Stomach (tissue), 9 donors: ENCODE data around the gene RTN4R. TPM values are rescaled to one million over a fixed set of nuclear protein-coding genes. Genes with fewer than 3 reads are reported as not detected.

Source experiments
- DNase-seq, 2 donors: peaks; one replicate each; pipeline versions ENCODE4 v3.0.0 to v3.0.0-alpha.2; 2013 to 2019
- H3K27ac ChIP-seq, 5 donors: fragments of 200-600 bp in 4 of 5; sonication (generic) in 4 of 5; one replicate each; pipeline ENCODE4 v1.5.1; 2013 to 2019; ENCODE audit warnings: mild to moderate bottlenecking in 1 of 5, moderate library complexity in 1 of 5
- H3K27me3 ChIP-seq, 3 donors: fragments of 200-600 bp; sonication (generic); one replicate each; pipeline ENCODE4 v1.5.1; 2017 to 2019; ENCODE audit warnings: mixed run types in 1 of 3
- H3K36me3 ChIP-seq, 4 donors: fragments of 200-600 bp; sonication (generic); 1 replicate in 3 of 4; 2 replicates in 1 of 4; pipeline ENCODE4 v1.5.1; 2016 to 2019
- H3K4me1 ChIP-seq, 4 donors: fragments of 200-600 bp; sonication (generic); one replicate each; pipeline ENCODE4 v1.5.1; 2016 to 2019
- H3K4me3 ChIP-seq, 4 donors: fragments of 200-600 bp; sonication (generic) in 3 of 4; one replicate each; pipeline ENCODE4 v1.5.1; 2016 to 2019; ENCODE audit warnings: mild to moderate bottlenecking in 1 of 4
- H3K9me3 ChIP-seq, 4 donors: fragments of 200-600 bp; sonication (generic); one replicate each; pipeline ENCODE4 v1.5.1; 2016 to 2019
- CTCF ChIP-seq, 7 experiments: fragments of 450-650 bp in 4 of 7; fragments of 200-600 bp in 3 of 7; sonication (generic) in 3 of 7; IDR thresholded peaks; one replicate each; pipeline ENCODE4 v1.5.1; 2016 to 2019; ENCODE audit warnings: antibody characterized with exemption in 7 of 7, control low read depth in 2 of 7, mild to moderate bottlenecking in 1 of 7
- EP300 ChIP-seq: sonication (generic); formaldehyde crosslinking; IDR thresholded peaks from one replicate; pipeline ENCODE4 v1.6.1; 2017; ENCODE audit warnings: antibody characterized with exemption
- POLR2A ChIP-seq, 4 donors: fragments of 450-650 bp; IDR thresholded peaks; one replicate each; pipeline ENCODE4 v1.6.1; 2016; ENCODE audit warnings: antibody characterized with exemption in 4 of 4, control low read depth in 2 of 4, mild to moderate bottlenecking in 1 of 4, moderate library complexity in 1 of 4
- POLR2AphosphoS5 ChIP-seq, 3 donors: sonication (generic); formaldehyde crosslinking; IDR thresholded peaks; one replicate each; pipeline ENCODE4 v1.6.1; 2016; ENCODE audit warnings: antibody characterized with exemption in 3 of 3
- WGBS, 5 donors: extraction: QIAGEN DNeasy Blood & Tissue Kit in 3 of 5; methylation state at CpG; one replicate each; pipeline versions ENCODE4 v1.1.5 to v1.1.7; 2013 to 2018; 5-methylcytosine and 5-hydroxymethylcytosine counted together
- intact Hi-C: fragments of 100-400 bp; cut with DNase I; formaldehyde crosslinking; loops from one replicate; pipeline ENCODE4 v1.15.1; 2023; ENCODE audit warnings: low total_unique reads
- polyA plus RNA-seq, 3 donors: library from polyadenylated mRNA; stranded (reverse); fragments of 200-250 nt; gene quantifications; one replicate each; pipeline ENCODE4 v1.2.3, GENCODE V29; 2013
- total RNA-seq, 5 donors: library from RNA; depleted of rRNA; stranded (reverse); fragments of >200 nt; gene quantifications; one replicate each; pipeline versions ENCODE4 v1.1.0 to v1.2.3, GENCODE V29; 2014 to 2016
- donor health status: healthy with polysubstance abuse.
- donor health status: Bipolar disorder and iron deficiency.
- donor health status: healthy.

Gene RTN4R
- total and polyA plus RNA-seq, 8 donors: 0.92 to 2.2 (median 1.7) TPM; not detected in 3

- DNase-seq: no peak
- Histone ChIP-seq H3K27ac (no peak overlapping the region), H3K9me3 (no peaks in the 10 kb centered on the region), H3K36me3 (no peaks in the 10 kb centered on the region), H3K27me3 (no peaks in the 10 kb centered on the region), H3K4me3 (no peak overlapping the region), H3K4me1 (peaks cover 42 to 69% (median 63%) of the 10 kb centered on the region in 4 donors)
- WGBS, 5 donors: 65 to 86% (median 80%) methylated on average over 1 to 9 of the region's 9 CpGs
- no peak for TF ChIP-seq POLR2A (IDR thresholded peaks at IDR 0.05)
- TF ChIP-seq EP300: no peak
- intact Hi-C loops: no loop called here
Observed at GRCh38 chr22:20210473-20211059, 57.6 kb downstream of the RTN4R start.

GRCh38 chr22:20209761-20210250 is 58.3 kb downstream of the RTN4R start:
- H3K27ac ChIP-seq: no peak overlapping the region
- no peak for TF ChIP-seq POLR2A (IDR thresholded peaks at IDR 0.05)
- no peak for TF ChIP-seq CTCF (IDR thresholded peaks at IDR 0.05)
- TF ChIP-seq EP300: no peak
- no peak for TF ChIP-seq POLR2AphosphoS5 (IDR thresholded peaks at IDR 0.05)
- no peaks in the 10 kb centered on the region for H3K27me3 ChIP-seq
- no peaks in the 10 kb centered on the region for H3K36me3 ChIP-seq
- DNase-seq: no peak
- intact Hi-C loops: no loop called here
- H3K4me1 ChIP-seq: peaks cover 42 to 77% (median 69%) of the 10 kb centered on the region in 4 donors
- no peaks in the 10 kb centered on the region for H3K9me3 ChIP-seq
- 89 to 96% (median 93%) methylated on average over 7 to 11 of the region's 11 CpGs; no CpG with 5 or more reads in 1 of the 5 donors for WGBS, 5 donors
- no peak overlapping the region for H3K4me3 ChIP-seq

GRCh38 chr22:20208713-20209310 is 59.3 kb downstream of the RTN4R start:
- peaks cover 52 to 87% (median 77%) of the 10 kb centered on the region in 4 donors for H3K4me1 ChIP-seq
- no peaks in the 10 kb centered on the region for H3K27me3 ChIP-seq
- H3K9me3 ChIP-seq: no peaks in the 10 kb centered on the region
- H3K4me3 ChIP-seq: no peak overlapping the region
- DNase-seq: no peak
- WGBS, 5 donors: 66 to 79% (median 68%) methylated on average over 10 to 15 of the region's 15 CpGs
- H3K36me3 ChIP-seq: no peaks in the 10 kb centered on the region
- no peak overlapping the region for H3K27ac ChIP-seq
- TF ChIP-seq CTCF (IDR thresholded peaks at IDR 0.05) (no peak), EP300 (no peak), POLR2A (IDR thresholded peaks at IDR 0.05) (no peak), POLR2AphosphoS5 (IDR thresholded peaks at IDR 0.05) (no peak)
- intact Hi-C loops: no loop called here

GRCh38 chr22:20207277-20208025 is 60.7 kb downstream of the RTN4R start:
- Histone ChIP-seq H3K9me3 (no peaks in the 10 kb centered on the region), H3K27ac (peak overlapping the region; percentile 9 to 91 (median 86)), H3K4me1 (peaks cover 61 to 97% (median 86%) of the 10 kb centered on the region in 4 donors), H3K27me3 (no peaks in the 10 kb centered on the region), H3K4me3 (peak overlapping the region; percentile 54 to 71 (median 62)), H3K36me3 (no peaks in the 10 kb centered on the region)
- TF ChIP-seq POLR2A (IDR thresholded peaks at IDR 0.05) (no peak), EP300 (no peak), POLR2AphosphoS5 (IDR thresholded peaks at IDR 0.05) (no peak), CTCF (IDR thresholded peaks at IDR 0.05) (no peak)
- 35 to 67% (median 52%) methylated on average over 8 to 11 of the region's 11 CpGs for WGBS, 5 donors
- DNase-seq: no peak
- intact Hi-C loops: no loop called here
